ENCODE measurements around the gene ENC1.

ENC1 gene

DNA sequence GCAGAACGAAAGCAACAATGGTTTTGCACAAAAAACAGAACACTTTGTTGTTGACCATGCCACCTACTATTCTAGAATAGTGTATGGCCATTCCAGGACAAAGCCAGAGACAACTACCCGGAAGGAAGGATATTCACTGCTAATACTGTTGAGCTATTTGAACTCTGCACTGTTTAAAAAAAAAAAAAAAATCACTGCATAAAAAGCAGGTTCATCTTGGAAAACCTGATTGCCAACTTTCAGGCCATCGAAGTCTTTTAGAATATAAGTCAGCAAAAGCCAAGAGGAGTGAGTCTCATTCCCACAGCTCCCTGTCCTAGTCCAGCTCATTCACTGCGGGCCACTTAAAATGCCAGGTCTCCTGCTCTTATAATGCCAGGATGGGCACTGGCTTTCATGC, 4.0 kb downstream of the ENC1 start:
- H3K4me3 ChIP-seq (ENCODE audit: low read depth, low read length): no peak overlapping the region
- TF ChIP-seq, protein P1, sequence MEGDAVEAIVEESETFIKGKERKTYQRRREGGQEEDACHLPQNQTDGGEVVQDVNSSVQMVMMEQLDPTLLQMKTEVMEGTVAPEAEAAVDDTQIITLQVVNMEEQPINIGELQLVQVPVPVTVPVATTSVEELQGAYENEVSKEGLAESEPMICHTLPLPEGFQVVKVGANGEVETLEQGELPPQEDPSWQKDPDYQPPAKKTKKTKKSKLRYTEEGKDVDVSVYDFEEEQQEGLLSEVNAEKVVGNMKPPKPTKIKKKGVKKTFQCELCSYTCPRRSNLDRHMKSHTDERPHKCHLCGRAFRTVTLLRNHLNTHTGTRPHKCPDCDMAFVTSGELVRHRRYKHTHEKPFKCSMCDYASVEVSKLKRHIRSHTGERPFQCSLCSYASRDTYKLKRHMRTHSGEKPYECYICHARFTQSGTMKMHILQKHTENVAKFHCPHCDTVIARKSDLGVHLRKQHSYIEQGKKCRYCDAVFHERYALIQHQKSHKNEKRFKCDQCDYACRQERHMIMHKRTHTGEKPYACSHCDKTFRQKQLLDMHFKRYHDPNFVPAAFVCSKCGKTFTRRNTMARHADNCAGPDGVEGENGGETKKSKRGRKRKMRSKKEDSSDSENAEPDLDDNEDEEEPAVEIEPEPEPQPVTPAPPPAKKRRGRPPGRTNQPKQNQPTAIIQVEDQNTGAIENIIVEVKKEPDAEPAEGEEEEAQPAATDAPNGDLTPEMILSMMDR (IDR thresholded peaks at IDR 0.05; ENCODE audit: low read depth, low read length): no peak

DNA sequence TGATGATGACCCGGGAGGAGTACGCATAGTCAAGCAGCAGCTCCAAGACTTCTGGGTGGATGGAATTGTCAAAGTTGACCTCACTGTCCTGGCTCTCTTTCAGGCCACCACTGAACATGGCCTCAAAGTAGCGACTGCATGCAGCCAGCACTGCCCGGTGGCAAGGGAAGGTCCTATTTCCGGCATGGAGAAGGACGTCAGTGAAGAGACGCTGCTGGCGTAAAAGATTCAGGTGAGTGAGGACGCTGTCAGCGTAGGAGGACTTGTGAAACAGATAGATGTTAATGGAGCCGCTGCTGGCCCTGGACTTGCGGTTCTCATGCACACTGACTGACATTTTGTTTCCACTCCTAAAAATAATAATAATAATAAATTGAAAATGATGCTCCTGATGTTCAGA, 4.4 kb downstream of the ENC1 start:
- H3K4me3 ChIP-seq (ENCODE audit: low read depth, low read length): no peak overlapping the region
- TF ChIP-seq, protein P1 (IDR thresholded peaks at IDR 0.05; ENCODE audit: low read depth, low read length): no peak

DNA sequence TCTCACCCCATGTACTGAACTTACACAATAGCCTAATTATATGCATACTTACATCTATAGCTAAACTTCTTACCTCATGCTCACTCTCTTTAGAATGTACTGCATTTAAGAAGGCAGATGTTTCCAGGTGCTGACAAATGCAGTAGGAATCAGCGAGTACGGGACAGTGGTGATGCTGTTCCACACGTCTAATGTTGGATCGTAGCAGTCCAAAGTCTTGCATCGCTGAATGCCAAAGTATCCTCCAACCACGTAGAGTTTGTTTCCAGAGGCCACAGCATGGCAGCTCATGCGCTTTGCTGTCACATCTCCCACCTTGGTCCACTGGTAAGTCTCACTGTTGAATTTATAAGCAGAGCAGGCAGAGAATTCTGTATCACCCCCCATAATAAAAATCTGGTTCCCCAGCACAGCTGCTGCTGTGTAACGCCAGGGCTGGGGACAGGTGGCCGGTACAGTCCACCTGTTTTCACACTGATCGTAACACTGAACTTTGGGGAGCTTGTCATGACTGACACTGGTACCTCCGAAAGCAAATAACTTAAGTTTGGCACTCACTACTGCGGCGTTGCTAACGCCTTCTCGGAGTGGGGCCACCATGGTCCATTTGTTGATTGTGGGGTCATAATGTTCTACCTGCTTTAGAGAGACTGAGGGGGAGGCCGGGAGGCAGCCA, 5.8 kb downstream of the ENC1 start:
- H3K4me3 ChIP-seq (ENCODE audit: low read depth, low read length): no peak overlapping the region
- TF ChIP-seq, protein P1 (IDR thresholded peaks at IDR 0.05; ENCODE audit: low read depth, low read length): no peak

DNA sequence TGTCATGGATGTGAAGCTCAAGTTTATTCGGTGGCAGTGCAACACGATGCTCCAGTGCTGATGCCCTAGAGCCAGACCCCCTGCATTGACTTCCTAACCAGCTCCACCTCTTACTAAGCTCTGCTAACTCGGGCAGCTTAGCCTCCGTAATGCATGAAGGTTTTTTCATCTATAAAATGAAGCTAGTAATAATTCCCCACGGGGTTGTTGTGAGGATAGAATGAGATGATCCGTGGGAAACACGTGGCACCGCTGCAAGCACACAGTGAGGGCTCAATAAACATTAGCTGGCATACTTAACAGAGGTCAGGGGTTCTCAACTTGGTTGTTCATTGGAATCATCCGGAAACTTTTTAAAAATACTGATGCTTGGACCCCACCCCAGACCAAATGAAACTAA, 6.8 kb downstream of the ENC1 start:
- TF ChIP-seq, protein P1 (IDR thresholded peaks at IDR 0.05; ENCODE audit: low read depth, low read length): no peak
- no peak overlapping the region for H3K4me3 ChIP-seq (ENCODE audit: low read depth, low read length)

DNA sequence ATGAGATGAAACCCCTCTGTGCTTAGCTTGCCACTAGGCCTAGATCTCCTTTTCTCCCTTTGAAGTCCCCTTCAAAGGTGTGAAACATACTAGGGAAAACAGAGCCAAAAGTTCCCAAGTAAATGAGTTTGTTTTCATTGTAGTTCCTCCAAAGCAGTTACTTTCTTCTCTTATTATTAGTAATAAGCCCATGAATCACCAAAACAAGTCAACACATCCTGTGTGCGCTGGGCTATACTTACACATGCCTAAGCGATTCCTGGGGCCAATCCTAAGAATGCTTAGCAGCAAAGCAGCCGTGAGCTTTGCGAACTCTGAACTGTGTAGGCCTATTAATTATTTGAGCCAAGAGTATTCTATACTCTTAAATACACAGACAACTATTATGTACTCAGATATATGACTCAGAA, 7.6 kb downstream of the ENC1 start:
- TF ChIP-seq, protein P1 (IDR thresholded peaks at IDR 0.05; ENCODE audit: low read depth, low read length): no peak
- no peak overlapping the region for H3K4me3 ChIP-seq (ENCODE audit: low read depth, low read length)

DNA sequence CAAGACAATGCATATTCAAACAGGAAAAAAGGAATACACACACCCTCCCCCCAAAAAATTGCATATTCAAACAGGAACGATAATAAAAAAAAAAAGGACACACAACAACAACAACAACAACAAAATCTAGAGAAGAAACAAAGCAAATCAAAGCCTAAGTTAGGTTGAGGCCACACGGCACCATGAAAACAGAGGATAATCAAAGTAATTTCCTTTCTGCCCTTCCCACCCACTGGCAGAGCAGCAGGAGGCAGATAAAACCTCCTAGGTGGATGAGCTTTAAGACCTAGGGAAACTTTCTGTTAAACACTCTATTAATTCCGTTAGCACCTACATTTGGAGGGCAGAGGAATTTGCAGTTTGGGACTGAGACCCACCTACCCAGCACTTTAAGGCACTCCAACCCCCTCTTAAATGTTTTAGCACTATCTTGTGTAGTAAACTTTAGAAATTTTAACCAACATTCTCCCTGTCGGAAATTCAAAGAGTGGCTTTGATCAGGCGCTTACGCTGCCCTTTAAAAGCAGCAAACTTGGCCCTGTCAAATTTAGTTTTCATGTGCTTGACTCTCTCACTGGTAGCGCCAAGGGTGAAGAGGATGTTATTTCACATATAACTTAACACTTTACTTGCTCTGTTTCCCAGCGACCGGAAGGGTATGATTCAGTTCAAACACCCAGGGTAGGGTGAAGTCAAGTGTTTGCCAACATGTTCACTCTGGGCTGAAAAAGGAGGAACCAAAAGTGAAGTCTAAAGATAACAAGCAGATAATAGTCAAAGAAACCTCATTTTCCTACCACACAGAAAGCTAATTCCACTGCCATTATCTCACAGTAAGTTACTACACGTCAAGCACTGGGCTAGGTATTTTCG, 9.2 kb downstream of the ENC1 start:
- H3K4me3 ChIP-seq (ENCODE audit: low read depth, low read length): no peak overlapping the region
- TF ChIP-seq, protein P1 (IDR thresholded peaks at IDR 0.05; ENCODE audit: low read depth, low read length): no peak

DNA sequence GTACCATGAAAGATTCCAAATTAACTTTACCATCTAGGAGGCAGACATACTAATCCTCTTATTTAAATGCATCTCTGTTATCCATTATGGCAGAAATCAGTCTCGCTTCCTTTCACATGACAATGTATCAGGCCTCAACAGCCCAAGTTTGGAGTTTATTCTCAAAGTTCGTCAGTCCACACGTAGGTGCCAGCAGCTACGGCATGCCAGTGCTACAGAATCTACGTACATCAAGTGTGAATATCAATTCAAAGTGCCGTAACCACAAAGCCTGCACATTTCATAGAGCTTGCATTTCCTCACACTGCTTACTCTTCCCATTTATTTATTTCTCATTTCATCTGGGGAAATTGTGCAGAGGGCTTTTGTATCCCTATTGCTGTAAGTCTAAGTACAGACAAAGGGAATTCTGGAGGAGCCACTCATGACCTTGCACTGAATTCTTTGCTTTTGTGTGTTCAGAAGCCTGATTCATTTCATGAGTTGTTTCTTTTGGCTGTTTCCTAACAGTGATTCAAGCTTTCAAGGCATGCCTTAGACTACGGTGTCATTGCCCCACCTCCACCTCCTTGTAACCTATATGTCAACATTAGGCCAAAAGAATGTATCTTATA, 10.0 kb downstream of the ENC1 start:
- no peak overlapping the region for H3K4me3 ChIP-seq (ENCODE audit: low read depth, low read length)
- TF ChIP-seq, protein P1 (IDR thresholded peaks at IDR 0.05; ENCODE audit: low read depth, low read length): no peak

Data from WI38 (cell line).